HAP-1 (cell line): ENCODE data around the gene PLEKHG2.

Experiments used
- DNase-seq, 2 experiments: peaks; one replicate each; pipeline ENCODE4 v3.0.0-alpha.2; 2016 to 2020; ENCODE audit warnings: low spot score in 2 of 2
- H3K27me3 ChIP-seq: fragments of 250-450 bp; sonication (Bioruptor Pico); 2 replicates; pipeline ENCODE4 v1.5.1; 2020; ENCODE audit warnings: low read depth, mild to moderate bottlenecking, moderate library complexity
- H3K36me3 ChIP-seq: fragments of 250-450 bp; sonication (Bioruptor Pico); replicated peaks from 2 replicates; pipeline ENCODE4 v1.5.1; 2020; ENCODE audit warnings: mild to moderate bottlenecking
- H3K4me1 ChIP-seq: fragments of 250-450 bp; sonication (Bioruptor Pico); 2 replicates; pipeline ENCODE4 v1.5.1; 2020; ENCODE audit warnings: mild to moderate bottlenecking
- H3K4me3 ChIP-seq: fragments of 250-450 bp; sonication (Bioruptor Pico); 2 replicates; pipeline ENCODE4 v1.5.1; 2020; ENCODE audit warnings: mild to moderate bottlenecking, moderate library complexity
- H3K9me3 ChIP-seq: fragments of 250-450 bp; sonication (Bioruptor Pico); 2 replicates; pipeline ENCODE4 v1.5.1; 2020; ENCODE audit warnings: mild to moderate bottlenecking, moderate library complexity
- in situ Hi-C: fragments of 300-500 bp; cut with MboI; formaldehyde crosslinking; loops from 3 replicates; pipeline ENCODE4 v1.14.3; 2020; ENCODE audit warnings: low sequenced_read_pairs, inconsistent platforms, mixed read lengths

The PLEKHG2 gene

DNA sequence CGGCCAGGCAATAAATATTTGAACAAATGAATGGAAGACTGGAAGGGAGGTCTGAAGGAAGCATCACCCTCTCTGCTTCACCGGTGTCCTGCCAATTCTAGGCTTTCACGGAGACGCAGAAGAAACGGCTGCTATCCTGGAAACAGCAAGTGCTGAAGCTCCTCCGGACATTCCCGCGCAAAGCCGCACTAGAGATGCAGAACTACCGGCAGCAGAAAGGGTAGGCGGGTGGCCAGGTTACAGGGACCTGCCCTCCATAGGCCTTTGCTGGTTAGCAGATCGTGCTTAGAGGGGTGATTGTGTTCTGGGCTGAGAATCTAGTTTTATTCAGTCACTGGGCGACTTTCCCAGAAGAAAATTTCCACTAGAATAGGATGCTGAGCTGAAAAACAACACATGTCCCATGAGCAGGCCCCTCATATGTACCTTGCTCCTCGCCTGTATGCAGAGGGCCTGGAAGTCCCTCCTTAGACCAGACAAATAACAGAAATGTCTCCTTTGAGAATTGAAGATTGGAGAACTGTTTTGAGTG, 32.5 kb upstream of the PLEKHG2 start:
- Histone ChIP-seq H3K4me1 (no peaks in the 10 kb centered on the region), H3K4me3 (no peak overlapping the region), H3K9me3 (no peaks in the 10 kb centered on the region), H3K27me3 (no peaks in the 10 kb centered on the region), H3K36me3 (peaks cover 78% of the 10 kb centered on the region)
- in situ Hi-C loops, result no loop called here
- no peak for DNase-seq

DNA sequence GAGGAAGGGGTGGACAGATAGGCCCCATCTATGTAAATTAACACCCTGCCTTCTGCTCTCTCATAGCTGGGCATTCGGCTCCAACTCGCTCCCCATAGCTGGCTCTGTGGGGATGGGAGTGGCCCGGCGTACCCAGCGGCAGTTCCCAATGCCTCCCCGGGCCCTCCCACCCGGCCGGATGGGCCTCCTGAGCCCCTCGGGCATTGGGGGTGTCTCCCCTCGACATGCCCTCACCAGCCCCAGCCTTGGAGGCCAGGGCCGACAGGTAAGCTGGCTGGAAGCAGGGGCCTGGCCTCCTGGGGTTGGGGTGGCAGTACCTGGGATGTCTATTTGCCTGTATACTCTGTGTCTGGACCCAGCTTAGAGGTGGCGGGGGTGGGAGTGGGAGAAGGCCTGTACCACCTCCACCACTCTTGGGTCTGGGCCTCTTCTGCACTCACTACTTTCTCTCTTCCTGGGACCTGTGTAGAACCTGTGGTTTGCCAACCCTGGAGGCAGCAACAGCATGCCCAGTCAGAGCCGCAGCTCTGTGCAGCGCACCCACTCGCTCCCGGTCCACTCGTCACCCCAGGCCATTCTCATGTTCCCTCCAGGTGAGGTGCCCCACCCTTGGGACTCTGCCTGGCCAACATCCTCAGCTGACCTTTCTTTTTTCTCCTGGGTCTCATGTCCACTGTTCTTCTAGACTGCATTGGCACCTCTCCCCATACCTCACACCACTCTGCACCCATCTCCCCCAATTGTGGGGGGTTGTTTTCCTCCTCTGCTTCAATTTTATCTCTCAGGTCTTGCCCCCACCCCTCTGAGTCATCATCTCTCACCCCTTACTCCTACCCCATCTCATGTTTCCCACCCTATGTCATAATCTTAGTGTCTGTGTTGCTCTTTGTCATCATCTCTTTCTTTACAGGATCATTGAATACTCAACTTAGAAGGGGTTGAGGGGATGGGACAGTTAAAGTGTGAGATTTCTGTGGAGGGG, 31.7 kb upstream of the PLEKHG2 start:
- Histone ChIP-seq H3K4me3 (no peak overlapping the region), H3K36me3 (peaks cover 81% of the 10 kb centered on the region), H3K9me3 (no peaks in the 10 kb centered on the region), H3K27me3 (no peaks in the 10 kb centered on the region), H3K4me1 (no peaks in the 10 kb centered on the region)
- DNase-seq, result no peak
- in situ Hi-C loops, result no loop called here

DNA sequence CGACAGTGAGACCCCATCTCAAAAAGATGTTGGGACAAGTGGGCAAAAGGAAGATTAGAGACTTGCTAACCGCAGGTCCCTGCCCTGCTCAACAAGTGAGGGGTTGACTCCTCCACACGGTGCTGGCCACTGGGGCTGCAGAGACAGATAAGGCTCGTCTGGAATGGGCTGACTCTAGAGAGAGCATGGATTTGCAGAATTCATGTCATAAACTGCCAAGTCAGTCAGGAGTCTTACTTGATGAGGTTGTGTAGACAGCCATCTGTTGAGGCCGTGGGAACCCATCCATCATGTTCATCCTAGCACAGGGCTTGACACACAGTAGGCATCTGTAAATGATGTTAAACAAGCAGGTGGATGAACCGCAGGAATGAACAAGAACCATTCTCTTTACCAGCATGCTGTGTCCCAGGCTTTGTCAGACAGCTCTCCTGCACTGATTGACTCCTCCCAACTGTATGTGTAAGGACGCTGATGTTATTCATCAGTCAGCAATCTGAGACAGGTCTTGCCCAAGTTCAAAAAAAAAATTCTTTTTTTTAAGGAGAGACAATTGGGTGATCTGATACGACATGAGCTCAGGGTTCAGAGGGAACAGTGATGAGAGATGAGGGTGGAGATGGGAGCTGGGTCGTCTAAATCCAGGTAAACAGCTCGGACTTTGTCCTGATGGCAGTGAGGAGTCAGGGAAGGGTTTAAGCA, 30.4 kb upstream of the PLEKHG2 start:
- DNase-seq, result no peak
- in situ Hi-C loops, result no loop called here
- Histone ChIP-seq H3K4me1 (no peaks in the 10 kb centered on the region), H3K36me3 (peaks cover 81% of the 10 kb centered on the region), H3K9me3 (no peaks in the 10 kb centered on the region), H3K4me3 (no peak overlapping the region), H3K27me3 (no peaks in the 10 kb centered on the region)

DNA sequence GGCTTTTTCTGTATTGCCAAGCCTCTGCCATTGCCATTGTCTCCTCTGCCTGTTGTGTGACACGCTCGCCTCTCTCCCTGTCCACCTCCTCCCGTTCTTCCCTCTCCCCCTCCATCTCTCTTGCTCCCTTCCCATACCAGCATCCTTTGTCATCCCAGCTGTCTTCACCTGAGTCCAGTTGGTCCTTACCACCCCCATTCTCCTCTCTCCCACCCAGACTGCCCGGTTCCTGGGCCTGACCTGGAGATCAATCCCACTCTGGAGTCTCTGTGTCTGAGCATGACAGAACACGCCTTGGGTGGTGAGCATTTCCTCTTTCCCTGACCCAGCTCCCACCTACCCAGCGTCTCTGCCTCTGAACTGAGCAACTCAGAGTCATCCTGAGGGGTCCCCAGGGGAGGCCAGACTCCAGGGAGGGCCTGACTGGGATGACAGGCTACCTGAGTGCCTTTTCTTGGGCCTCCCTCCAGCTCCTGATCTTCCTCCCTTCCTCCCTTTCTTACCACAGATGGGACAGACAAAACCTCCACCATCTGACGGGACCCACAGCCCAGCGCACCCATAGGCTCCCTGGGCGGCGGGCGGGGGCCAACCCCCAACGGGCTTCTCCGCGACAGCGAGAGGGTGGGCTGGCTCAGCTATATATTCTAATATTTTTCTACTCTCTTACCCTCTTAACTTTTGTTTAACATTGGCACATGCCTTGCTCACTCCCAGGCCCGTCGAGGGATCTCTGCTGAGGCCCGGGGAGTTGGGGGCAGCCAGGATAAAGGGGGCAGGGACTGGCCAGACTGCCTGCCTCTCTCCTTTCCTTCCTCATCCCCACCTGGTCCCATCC, 29.3 kb upstream of the PLEKHG2 start:
- in situ Hi-C loops, result no loop called here
- Histone ChIP-seq H3K4me3 (no peak overlapping the region), H3K27me3 (no peaks in the 10 kb centered on the region), H3K4me1 (no peaks in the 10 kb centered on the region), H3K9me3 (no peaks in the 10 kb centered on the region), H3K36me3 (peaks cover 79% of the 10 kb centered on the region)
- no peak for DNase-seq

DNA sequence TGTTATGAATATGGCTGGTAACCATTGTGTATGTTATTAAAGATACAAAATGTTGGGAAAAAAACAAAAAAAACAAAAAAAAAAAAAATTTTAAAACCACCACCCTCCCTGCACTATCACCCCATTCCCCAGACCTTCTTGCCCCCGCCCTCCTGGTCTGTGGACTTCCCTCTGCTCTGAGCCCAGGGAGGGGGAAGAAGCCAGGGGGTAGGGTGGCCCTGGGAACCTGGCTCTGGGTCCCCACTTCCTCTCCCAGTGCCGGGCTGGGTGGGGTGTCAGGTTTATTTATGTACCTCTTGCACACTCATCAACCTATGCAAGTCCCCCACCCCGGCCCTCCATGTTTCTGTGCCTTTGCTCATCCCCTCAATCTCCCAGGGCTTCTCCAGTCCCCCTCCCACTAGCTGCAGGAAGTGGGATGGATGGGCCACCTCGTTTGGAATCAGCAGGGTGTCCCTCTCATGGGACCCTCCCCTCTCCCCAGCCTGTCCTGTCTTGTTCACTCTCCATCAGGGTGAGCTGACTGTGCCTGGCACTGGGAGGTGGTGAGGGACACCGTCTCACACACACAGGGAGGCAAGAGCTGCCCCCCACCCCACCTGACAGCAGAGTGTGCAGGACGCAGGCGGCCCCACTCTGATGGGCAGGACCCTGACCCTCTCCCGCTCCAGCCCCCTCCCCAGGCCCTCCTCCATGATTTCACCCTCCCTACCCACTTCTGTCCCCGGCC, 27.5 kb upstream of the PLEKHG2 start:
- in situ Hi-C loops, result no loop called here
- no peak overlapping the region for H3K4me3 ChIP-seq
- no peak for DNase-seq
- no peaks in the 10 kb centered on the region for H3K9me3 ChIP-seq
- no peaks in the 10 kb centered on the region; the same call in 1 of the 2 replicates for H3K4me1 ChIP-seq
- peaks cover 72% of the 10 kb centered on the region for H3K36me3 ChIP-seq
- H3K27me3 ChIP-seq, result no peaks in the 10 kb centered on the region

DNA sequence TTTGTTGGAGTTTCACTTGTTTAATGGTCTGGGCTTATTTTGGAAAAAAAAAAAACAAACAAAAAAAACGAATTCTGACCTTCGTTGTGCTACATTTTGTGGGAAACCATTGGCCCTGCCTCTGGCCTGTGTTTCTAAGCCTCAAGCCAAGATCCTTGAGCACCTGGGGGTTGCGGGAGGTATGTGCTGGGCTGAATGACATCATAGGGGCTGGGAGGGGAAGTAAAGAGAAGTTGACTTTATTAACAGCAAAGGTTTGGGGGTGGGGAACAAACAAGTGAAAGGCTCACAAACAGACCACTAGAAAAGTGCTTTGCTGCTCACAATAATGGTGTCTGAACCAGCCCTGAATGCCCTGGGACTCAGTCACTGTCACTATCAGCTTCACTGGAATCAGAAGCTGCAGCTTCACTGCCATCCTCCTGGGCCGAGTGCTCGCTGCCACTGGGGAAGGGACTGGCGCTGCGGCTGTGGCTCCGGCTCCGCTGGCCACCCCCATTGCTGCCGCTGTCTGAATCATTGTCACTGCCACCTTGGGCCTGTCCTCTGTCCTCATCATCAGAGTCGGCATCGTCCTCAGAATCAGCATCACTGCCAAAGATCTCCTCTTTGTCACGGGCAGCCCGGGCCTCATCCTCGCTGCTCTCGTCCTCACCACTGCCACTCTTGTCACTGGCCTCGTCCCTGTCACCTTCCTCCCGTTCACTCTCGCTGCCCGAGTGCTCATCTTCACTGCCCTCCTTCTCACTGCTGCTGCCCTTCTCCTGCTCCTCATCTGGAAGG, 26.6 kb upstream of the PLEKHG2 start:
- peaks cover 63% of the 10 kb centered on the region for H3K36me3 ChIP-seq

DNA sequence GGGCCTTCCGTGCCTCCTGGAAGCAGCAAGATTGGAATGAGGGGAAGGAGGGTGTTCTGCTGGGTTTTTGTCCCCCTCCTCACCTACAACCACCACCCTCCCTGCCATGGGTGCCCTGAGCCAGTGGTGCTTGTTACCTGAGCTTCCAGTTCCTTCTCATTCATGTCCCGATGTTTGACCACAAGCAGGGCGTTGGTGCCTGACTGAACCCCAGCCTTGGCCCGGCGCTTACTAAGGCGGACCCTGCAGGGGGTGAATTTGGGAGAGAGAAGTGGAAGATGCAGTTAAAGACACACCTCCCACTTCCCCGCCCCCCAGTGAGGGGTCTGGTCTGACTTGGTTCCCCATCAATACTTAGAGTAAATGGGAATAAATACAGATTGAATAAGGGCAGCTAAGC, 25.9 kb upstream of the PLEKHG2 start:
- no peak for DNase-seq
- Histone ChIP-seq H3K9me3 (no peaks in the 10 kb centered on the region), H3K4me1 (no peaks in the 10 kb centered on the region; the same call in 1 of the 2 replicates), H3K4me3 (no peak overlapping the region), H3K27me3 (no peaks in the 10 kb centered on the region), H3K36me3 (peaks cover 56% of the 10 kb centered on the region)
- in situ Hi-C loops, result no loop called here

More for the DNA sequence above, 26.6 kb upstream of the PLEKHG2 start:
- Histone ChIP-seq H3K27me3 (no peaks in the 10 kb centered on the region), H3K4me3 (no peak overlapping the region), H3K9me3 (no peaks in the 10 kb centered on the region), H3K4me1 (no peaks in the 10 kb centered on the region; the same call in 1 of the 2 replicates)
- in situ Hi-C loops, result no loop called here
- no peak for DNase-seq

DNA sequence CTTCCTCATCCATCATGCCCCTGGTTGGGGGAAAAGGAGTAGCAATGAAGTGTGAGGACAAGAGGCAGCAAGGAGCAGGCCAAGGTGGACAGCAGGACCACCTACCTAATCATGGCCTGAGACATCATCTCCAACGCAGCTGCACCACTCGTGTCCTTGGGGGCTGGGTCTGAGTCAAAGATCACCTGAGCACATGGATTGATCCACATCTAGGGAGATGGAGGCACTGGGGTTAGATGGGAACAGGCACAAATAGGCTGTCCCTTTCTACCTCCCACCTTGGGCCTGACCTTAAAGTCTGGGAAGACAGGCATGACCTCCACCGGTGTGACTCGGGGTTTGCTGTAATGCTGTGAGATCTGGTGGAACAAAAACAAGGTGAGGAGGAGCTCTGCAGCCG, 23.8 kb upstream of the PLEKHG2 start:
- no peak overlapping the region for H3K4me3 ChIP-seq
- H3K36me3 ChIP-seq, result peaks cover 53% of the 10 kb centered on the region
- in situ Hi-C loops, result no loop called here
- no peaks in the 10 kb centered on the region for H3K9me3 ChIP-seq
- DNase-seq, result no peak
- H3K27me3 ChIP-seq, result no peaks in the 10 kb centered on the region
- peaks cover 3% of the 10 kb centered on the region; the same call in 1 of the 2 replicates for H3K4me1 ChIP-seq

DNA sequence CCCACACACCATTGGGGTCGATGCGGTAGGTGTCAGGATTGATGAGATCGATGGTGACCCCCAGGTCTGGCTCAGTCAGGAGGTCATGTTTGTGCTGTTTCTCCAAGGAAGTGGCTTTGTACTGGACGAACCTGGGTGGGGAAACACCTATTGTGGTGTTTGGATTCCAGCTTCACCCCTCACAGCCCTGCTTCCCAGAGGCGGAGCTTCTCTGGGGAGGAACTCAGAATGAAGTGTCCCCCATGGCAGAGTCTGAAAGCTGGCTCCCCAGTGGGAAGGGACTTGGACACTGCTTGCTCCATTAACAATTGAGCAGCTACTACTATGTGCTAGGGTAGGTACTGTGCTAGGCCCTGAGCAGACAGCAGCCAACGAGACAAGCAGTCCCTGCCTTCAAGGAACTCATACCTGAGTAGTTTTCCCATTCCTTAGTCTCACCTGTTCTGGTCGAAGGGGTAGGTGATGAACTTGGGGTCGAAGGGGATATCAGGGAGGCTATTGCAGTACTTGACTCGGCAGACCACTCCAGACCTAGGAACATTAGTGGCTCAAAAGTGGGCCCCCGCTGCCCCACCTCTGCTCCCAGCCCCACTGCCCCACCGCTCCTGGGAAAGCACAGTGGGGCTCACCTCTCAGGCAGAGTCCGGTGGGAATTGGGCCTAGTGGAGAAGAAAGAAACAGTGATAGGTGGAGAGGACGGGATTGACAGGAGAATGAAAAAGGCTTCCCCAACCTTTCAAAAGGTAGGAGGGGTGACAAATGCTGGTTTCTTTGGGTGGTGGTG, 22.6 kb upstream of the PLEKHG2 start:
- H3K9me3 ChIP-seq, result no peaks in the 10 kb centered on the region
- in situ Hi-C loops, result no loop called here
- no peaks in the 10 kb centered on the region for H3K27me3 ChIP-seq
- H3K4me1 ChIP-seq, result peaks cover 3% of the 10 kb centered on the region; the same call in 1 of the 2 replicates
- peaks cover 53% of the 10 kb centered on the region for H3K36me3 ChIP-seq
- H3K4me3 ChIP-seq, result peak overlapping the region; percentile 90
- no peak for DNase-seq

DNA sequence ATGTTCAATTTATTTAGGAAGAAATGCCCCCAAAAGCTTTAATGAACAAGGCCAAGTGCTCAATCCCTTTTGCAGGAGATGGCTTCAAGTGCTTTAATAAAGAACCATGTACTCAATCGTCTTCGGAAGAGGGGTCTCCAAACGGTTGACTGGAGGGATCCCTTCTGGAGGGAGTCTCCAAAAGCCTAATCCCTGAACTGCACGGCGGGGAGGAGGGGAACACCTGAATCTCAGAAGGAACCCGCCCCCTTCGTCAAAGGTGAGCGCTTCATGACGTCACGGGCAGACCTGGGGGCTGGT, 22.1 kb upstream of the PLEKHG2 start:
- peaks cover 3% of the 10 kb centered on the region; the same call in 1 of the 2 replicates for H3K4me1 ChIP-seq
- H3K36me3 ChIP-seq, result peaks cover 53% of the 10 kb centered on the region
- in situ Hi-C loops, result no loop called here
- DNase-seq, result no peak
- no peaks in the 10 kb centered on the region for H3K27me3 ChIP-seq
- H3K4me3 ChIP-seq, result peak overlapping the region; percentile 90
- no peaks in the 10 kb centered on the region for H3K9me3 ChIP-seq

DNA sequence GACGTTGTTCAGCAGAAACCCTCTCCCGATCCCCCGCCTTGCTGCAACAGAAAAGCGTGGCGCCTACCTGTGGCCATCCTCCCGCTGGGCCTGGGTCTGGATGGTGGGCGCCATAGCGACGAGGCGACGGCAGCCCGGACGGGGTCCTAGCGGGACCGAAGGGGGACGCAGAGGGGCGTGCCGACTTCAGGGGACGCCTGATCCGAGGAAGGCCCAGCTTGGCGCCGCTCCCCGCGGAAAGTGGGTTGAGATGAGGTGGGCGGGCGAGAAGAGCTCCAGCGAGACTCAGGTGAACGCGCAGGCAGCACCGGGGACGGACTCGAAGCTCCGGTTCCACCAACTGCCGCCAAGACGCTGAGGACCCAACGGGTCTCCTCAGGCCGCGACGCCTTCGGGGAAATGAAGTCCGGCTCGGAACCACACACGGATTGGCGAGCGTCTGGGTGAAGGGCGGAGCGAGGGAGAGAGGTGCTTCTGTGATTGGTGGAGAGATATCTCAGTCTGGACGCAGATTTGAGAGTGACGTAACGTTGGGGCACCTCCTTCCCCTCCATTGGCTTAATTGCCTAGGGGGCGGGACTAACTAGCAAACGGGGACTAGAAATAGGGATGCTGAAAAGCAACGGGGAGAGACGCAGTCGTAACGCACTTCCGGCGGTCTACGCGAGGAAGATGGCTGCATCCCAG, 21.6 kb upstream of the PLEKHG2 start, which contains the start of the genes MED29 and PAF1:
Gene MED29, plus strand, starts transcription at position 628 of the 687 bp plus-strand sequence. Its CDS starts 45 bp downstream, at position 673.
Gene PAF1, minus strand, starts transcription at position 356 of the 687 bp plus-strand sequence. Its CDS starts 242 bp downstream, at position 114.
- in situ Hi-C loops, result no loop called here
- H3K27me3 ChIP-seq, result no peaks in the 10 kb centered on the region
- peaks cover 3% of the 10 kb centered on the region; the same call in 1 of the 2 replicates for H3K4me1 ChIP-seq
- DNase-seq, result peak; percentile 98 to 99
- no peaks in the 10 kb centered on the region for H3K9me3 ChIP-seq
- H3K4me3 ChIP-seq, result peak within 1 kb of the TSS; percentile 90
- H3K36me3 ChIP-seq, result peaks cover 53% of the 10 kb centered on the region
